Measurements from ENCODE around the gene HSPA8. TPM values are rescaled to one million over a fixed set of nuclear protein-coding genes. Genes with fewer than 3 reads are reported as not detected.
A peak's percentile ranks its signal among the peaks of the same experiment; 100 is the strongest.
"Not testable (repeated sequence)": the region's sequence is repeated elsewhere in the genome, so short reads cannot be mapped to it uniquely, and the experiment has no call there.

Gene HSPA8
- total and polyA plus RNA-seq, 4 experiments from 2014 or later, result 809 to 1,778 (median 1,237) TPM

DNA sequence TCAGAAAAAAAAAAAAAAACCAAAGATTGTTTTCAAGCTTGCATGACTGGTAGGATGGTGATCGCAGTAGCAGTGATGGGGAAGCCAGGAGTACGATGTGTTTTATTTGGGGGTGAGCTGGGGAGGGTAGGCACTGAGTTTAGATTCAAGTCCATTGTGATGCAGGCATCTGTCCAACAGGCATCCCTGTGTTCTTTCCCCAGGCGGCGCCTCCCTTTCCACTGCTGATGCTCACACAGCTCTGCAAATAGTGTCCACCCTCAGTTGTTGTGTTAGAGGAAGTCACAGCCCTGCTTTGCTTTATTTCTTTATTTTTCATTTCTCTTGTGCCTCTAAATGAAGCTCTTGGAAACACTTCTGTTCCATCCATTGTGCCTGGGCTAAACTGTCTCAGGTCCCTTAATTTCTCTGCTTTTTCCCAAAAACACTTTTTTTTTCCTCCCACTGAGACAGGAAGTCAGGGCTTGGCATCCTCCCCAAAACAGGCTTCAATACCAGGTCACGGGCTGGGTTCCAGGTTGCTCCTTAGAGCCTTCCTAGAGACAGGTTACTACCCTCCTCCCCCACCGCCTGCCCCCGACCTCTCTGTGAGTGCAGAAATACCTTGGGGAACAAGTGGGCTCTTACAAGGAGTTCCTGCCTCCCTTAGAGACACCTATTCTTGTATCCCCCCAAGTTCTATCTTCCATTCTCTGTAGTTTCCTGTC lies 38.6 kb upstream of the HSPA8 start:
- intact Hi-C loops (cut with micrococcal nuclease), result no loop called here
- Histone ChIP-seq H3K4me3 (ENCODE audit: low read length in 2 of 2) (no peak overlapping the region), H3K9me3 (ENCODE audit: control insufficient read depth in 1 of 2, low read length in 2 of 2) (no peaks in the 10 kb centered on the region), H3K27me3 (ENCODE audit: insufficient read depth, low read length) (no peaks in the 10 kb centered on the region), H3K27ac (ENCODE audit: low read depth, low read length) (no peak overlapping the region), H3K36me3 (ENCODE audit: insufficient read depth, low read length) (no peaks in the 10 kb centered on the region), H3K4me1 (ENCODE audit: insufficient read depth, low read length) (peaks cover 16% of the 10 kb centered on the region)
- CTCF ChIA-PET (ENCODE audit: partially characterized antibody), result interaction anchor here (0.7 to 16.6 kb wide), 8 partner anchors 10 to 237 kb away, joined by 3 to 414 read pairs (median 65); partner anchors contain the start of gene HSPA8
- Mint-ChIP-seq H3K27me3 (no peaks in the 10 kb centered on the region), H3K4me1 (peaks cover 15 to 37% (median 26%) of the 10 kb centered on the region in 4 donors), H3K36me3 (peaks cover 2 to 10% of the 10 kb centered on the region in 2 donors), H3K4me3 (peak overlapping the region; percentile 7 to 65 (median 34)), H3K27ac (peak overlapping the region; percentile 43 to 93 (median 87)), H3K9me3 (no peaks in the 10 kb centered on the region)
- POLR2A ChIA-PET (ENCODE audit: partially characterized antibody), result interaction anchor here (1.2 to 14.1 kb wide), 6 partner anchors 9 to 42 kb away, joined by 4 to 236 read pairs (median 15); partner anchors contain the start of gene HSPA8
- no peak for DNase-seq

- CTCF ChIA-PET (ENCODE audit: partially characterized antibody), result interaction anchor here (0.9 to 14.6 kb wide), 5 partner anchors 10 to 162 kb away, joined by 4 to 414 read pairs (median 67); partner anchors contain the start of gene HSPA8
- POLR2A ChIA-PET (ENCODE audit: partially characterized antibody), result interaction anchor here (2.5 to 14.1 kb wide), 2 partner anchors 10 to 40 kb away, joined by 17 to 236 read pairs; partner anchors contain the start of gene HSPA8
- no peaks in the 10 kb centered on the region for H3K27me3 ChIP-seq (ENCODE audit: insufficient read depth, low read length)
- no peaks in the 10 kb centered on the region for H3K36me3 ChIP-seq (ENCODE audit: insufficient read depth, low read length)
- H3K4me3 Mint-ChIP-seq, result no peak overlapping the region
- intact Hi-C loops (cut with micrococcal nuclease), result loop anchor here (1.0 kb wide), 1 partner anchor 21 kb away; no protein-coding TSS in a partner anchor
- H3K9me3 Mint-ChIP-seq, result no peaks in the 10 kb centered on the region
- H3K4me3 ChIP-seq (ENCODE audit: low read length in 2 of 2), result no peak overlapping the region
- no peaks in the 10 kb centered on the region for H3K9me3 ChIP-seq (ENCODE audit: control insufficient read depth in 1 of 2, low read length in 2 of 2)
- H3K27me3 Mint-ChIP-seq, result no peaks in the 10 kb centered on the region
- H3K27ac ChIP-seq (ENCODE audit: low read depth, low read length), result no peak overlapping the region
- peak overlapping the region in 1 of 7 donors; percentile 18 for H3K27ac Mint-ChIP-seq
- peaks cover 16% of the 10 kb centered on the region for H3K4me1 ChIP-seq (ENCODE audit: insufficient read depth, low read length)
- DNase-seq, result no peak
- H3K36me3 Mint-ChIP-seq, result peaks cover 2 to 10% of the 10 kb centered on the region in 2 donors
- H3K4me1 Mint-ChIP-seq, result peaks cover 14 to 31% (median 24%) of the 10 kb centered on the region in 4 donors
Measured at GRCh38 chr11:123098990-123099389, 37.1 kb upstream of the HSPA8 start.

GRCh38 chr11:123093739-123094138 lies 31.8 kb upstream of the HSPA8 start:
- intact Hi-C loops (cut with micrococcal nuclease), result no loop called here
- H3K9me3 Mint-ChIP-seq, result no peaks in the 10 kb centered on the region
- no peak overlapping the region for H3K27ac Mint-ChIP-seq
- POLR2A ChIA-PET (ENCODE audit: partially characterized antibody), result interaction anchor here (0.6 to 14.1 kb wide), 4 partner anchors 9 to 35 kb away, joined by 3 to 236 read pairs (median 5); partner anchors contain the start of gene HSPA8
- Histone ChIP-seq H3K4me3 (ENCODE audit: low read length in 2 of 2) (no peak overlapping the region), H3K27me3 (ENCODE audit: insufficient read depth, low read length) (no peaks in the 10 kb centered on the region), H3K27ac (ENCODE audit: low read depth, low read length) (no peak overlapping the region), H3K36me3 (ENCODE audit: insufficient read depth, low read length) (no peaks in the 10 kb centered on the region), H3K4me1 (ENCODE audit: insufficient read depth, low read length) (peaks cover 6% of the 10 kb centered on the region), H3K9me3 (ENCODE audit: control insufficient read depth in 1 of 2, low read length in 2 of 2) (no peaks in the 10 kb centered on the region)
- no peaks in the 10 kb centered on the region for H3K27me3 Mint-ChIP-seq
- CTCF ChIA-PET (ENCODE audit: partially characterized antibody), result interaction anchor here (1.0 to 2.5 kb wide), 3 partner anchors 9 to 40 kb away, joined by 3 to 13 read pairs (median 5); partner anchors contain the start of gene HSPA8
- H3K4me3 Mint-ChIP-seq, result no peak overlapping the region
- no peak for DNase-seq
- H3K36me3 Mint-ChIP-seq, result peaks cover 2 to 6% of the 10 kb centered on the region in 2 donors
- H3K4me1 Mint-ChIP-seq, result peaks cover 9 to 25% (median 16%) of the 10 kb centered on the region in 4 donors

DNA sequence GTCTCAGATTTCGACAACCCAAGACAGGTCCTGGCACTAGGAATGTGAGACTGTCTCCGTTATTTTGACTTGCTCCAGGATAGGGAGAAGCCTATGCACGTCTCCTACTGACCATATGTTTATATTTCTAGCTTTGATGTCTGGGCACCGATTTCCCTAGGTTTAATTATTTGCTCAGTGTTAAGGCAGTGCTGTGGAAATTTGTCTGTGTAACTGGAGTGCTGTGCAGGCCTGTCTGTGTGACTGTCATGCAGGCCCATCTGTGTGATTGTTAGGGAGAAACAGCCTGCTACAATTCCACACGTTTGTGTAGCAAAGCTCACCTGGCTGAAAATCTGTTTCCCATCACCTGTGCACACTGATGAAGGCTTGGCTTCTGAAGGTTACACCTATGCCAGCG lies 29.6 kb upstream of the HSPA8 start:
- H3K36me3 Mint-ChIP-seq, result no peaks in the 10 kb centered on the region
- no peaks in the 10 kb centered on the region for H3K9me3 Mint-ChIP-seq
- H3K9me3 ChIP-seq (ENCODE audit: control insufficient read depth in 1 of 2, low read length in 2 of 2), result no peaks in the 10 kb centered on the region
- peaks cover 17 to 46% (median 29%) of the 10 kb centered on the region in 4 donors for H3K4me1 Mint-ChIP-seq
- DNase-seq, result no peak
- H3K27ac ChIP-seq (ENCODE audit: low read depth, low read length), result no peak overlapping the region
- H3K27me3 Mint-ChIP-seq, result no peaks in the 10 kb centered on the region
- peaks cover 29% of the 10 kb centered on the region for H3K4me1 ChIP-seq (ENCODE audit: insufficient read depth, low read length)
- no peaks in the 10 kb centered on the region for H3K27me3 ChIP-seq (ENCODE audit: insufficient read depth, low read length)
- no peak overlapping the region for H3K4me3 ChIP-seq (ENCODE audit: low read length in 2 of 2)
- H3K27ac Mint-ChIP-seq, result peak overlapping the region in 6 of 7 donors; percentile 10 to 84 (median 64)
- POLR2A ChIA-PET (ENCODE audit: partially characterized antibody), result interaction anchor here (2.1 to 16.8 kb wide), 2 partner anchors 11 to 28 kb away, joined by 13 to 891 read pairs; partner anchors contain the start of gene HSPA8
- no peak overlapping the region for H3K4me3 Mint-ChIP-seq
- CTCF ChIA-PET (ENCODE audit: partially characterized antibody), result interaction anchor here (1.2 to 13.7 kb wide), 6 partner anchors 11 to 35 kb away, joined by 3 to 184 read pairs (median 5); partner anchors contain the start of gene HSPA8
- intact Hi-C loops (cut with micrococcal nuclease), result no loop called here
- no peaks in the 10 kb centered on the region for H3K36me3 ChIP-seq (ENCODE audit: insufficient read depth, low read length)

- H3K27me3 Mint-ChIP-seq; H3K4me3 ChIP-seq (ENCODE audit: low read length in 2 of 2); intact Hi-C loops (cut with micrococcal nuclease); H3K4me3 Mint-ChIP-seq; H3K36me3 ChIP-seq (ENCODE audit: insufficient read depth, low read length); H3K36me3 Mint-ChIP-seq; H3K27me3 ChIP-seq (ENCODE audit: insufficient read depth, low read length); H3K9me3 ChIP-seq (ENCODE audit: control insufficient read depth in 1 of 2, low read length in 2 of 2); H3K9me3 Mint-ChIP-seq; DNase-seq; H3K27ac ChIP-seq (ENCODE audit: low read depth, low read length): not testable (repeated sequence)
- peaks cover 23 to 55% (median 38%) of the 10 kb centered on the region in 4 donors for H3K4me1 Mint-ChIP-seq
- peak overlapping the region in 6 of 7 donors; percentile 13 to 87 (median 47) for H3K27ac Mint-ChIP-seq
- peaks cover 42% of the 10 kb centered on the region for H3K4me1 ChIP-seq (ENCODE audit: insufficient read depth, low read length)
- ChIA-PET POLR2A (ENCODE audit: partially characterized antibody) (interaction anchor here (4.0 to 16.8 kb wide), 2 partner anchors 10 to 27 kb away, joined by 17 to 891 read pairs; partner anchors contain the start of gene HSPA8), CTCF (ENCODE audit: partially characterized antibody) (interaction anchor here (1.1 to 13.7 kb wide), 5 partner anchors 12 to 435 kb away, joined by 3 to 184 read pairs (median 21); partner anchors contain the start of gene UBASH3B)
Measured at GRCh38 chr11:123090168-123090567, 28.2 kb upstream of the HSPA8 start.

GRCh38 chr11:123088896-123089295 lies 27.0 kb upstream of the HSPA8 start:
- peaks cover 24 to 66% (median 44%) of the 10 kb centered on the region in 4 donors for H3K4me1 Mint-ChIP-seq

More at GRCh38 chr11:123088896-123089295, 27.0 kb upstream of the HSPA8 start:
- H3K27ac ChIP-seq (ENCODE audit: low read depth, low read length); H3K36me3 Mint-ChIP-seq; DNase-seq; H3K27me3 ChIP-seq (ENCODE audit: insufficient read depth, low read length); H3K9me3 Mint-ChIP-seq; H3K27me3 Mint-ChIP-seq; intact Hi-C loops (cut with micrococcal nuclease); H3K4me3 ChIP-seq (ENCODE audit: low read length in 2 of 2); H3K9me3 ChIP-seq (ENCODE audit: control insufficient read depth in 1 of 2, low read length in 2 of 2); H3K36me3 ChIP-seq (ENCODE audit: insufficient read depth, low read length): not testable (repeated sequence)
- peaks cover 51% of the 10 kb centered on the region for H3K4me1 ChIP-seq (ENCODE audit: insufficient read depth, low read length)
- ChIA-PET CTCF (ENCODE audit: partially characterized antibody) (interaction anchor here (0.7 to 13.7 kb wide), 13 partner anchors 8 to 215 kb away, joined by 3 to 184 read pairs (median 5); partner anchors contain the start of gene HSPA8), POLR2A (ENCODE audit: partially characterized antibody) (interaction anchor here (0.7 to 16.8 kb wide), 4 partner anchors 9 to 25 kb away, joined by 3 to 891 read pairs (median 28); partner anchors contain the start of gene HSPA8)
- Mint-ChIP-seq H3K27ac (peak overlapping the region; percentile 53 to 96 (median 93)), H3K4me3 (peak overlapping the region in 2 of 8 donors; percentile 23 to 31)

Measured in CD4-positive, alpha-beta memory T cell (primary cell).